ENCODE measurements around the gene ABLIM1. TPM values are rescaled to one million over a fixed set of nuclear protein-coding genes. Genes with fewer than 3 reads are reported as not detected.

The ABLIM1 gene
- total and polyA plus RNA-seq, 2 of the 13 experiments (the other 11 are each of a cell fraction or from before 2014, with no cell fraction given), result 59.4 to 92.7 TPM

DNA sequence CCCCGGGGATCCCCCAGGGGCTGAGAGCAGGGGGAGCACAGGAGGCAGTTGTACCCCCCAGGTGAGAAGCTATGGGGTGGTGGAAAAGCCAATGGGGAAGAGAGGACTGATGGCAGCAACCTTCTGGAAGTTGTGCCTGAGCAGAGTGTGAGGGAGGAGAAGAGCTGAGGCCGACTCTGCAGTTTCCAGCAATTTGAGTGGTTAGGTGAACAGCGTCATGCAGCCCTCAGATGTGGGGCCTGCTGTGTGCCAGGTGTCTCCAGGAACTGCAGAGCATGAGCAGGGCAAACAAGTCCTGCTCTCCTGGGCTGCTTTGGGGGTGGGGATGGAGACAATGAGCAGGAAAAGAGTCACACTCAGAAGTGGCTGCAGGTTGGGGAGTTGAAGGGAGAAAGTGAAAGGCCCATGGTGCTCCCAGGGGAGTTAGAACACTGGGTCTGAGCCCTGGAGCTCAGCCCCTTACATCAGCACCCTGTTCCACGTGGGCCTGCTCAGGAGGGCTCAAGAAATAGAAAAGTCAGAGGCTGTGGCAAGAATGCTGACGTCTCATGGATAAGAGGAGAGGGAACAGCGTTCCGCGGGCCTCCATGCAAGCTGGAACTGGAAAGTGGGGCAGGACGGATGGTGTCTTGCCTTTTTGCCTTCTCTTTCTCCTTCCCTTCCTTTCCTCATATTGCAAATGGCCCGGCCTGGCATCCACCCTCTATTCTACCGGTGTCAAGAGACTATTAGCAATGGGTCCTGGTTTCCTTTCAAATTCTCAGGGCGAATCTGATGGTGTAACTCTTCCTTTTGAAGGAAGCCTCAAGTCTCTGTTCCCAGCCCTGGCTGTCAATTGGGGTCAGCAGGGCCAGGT is 249.7 kb downstream of the ABLIM1 start:
- in situ Hi-C loops (cut with HindIII; ENCODE audit: extremely low pct_ligation_motif_present, low pct_unique_long_range_greater_than_20kb) (no loop called here), intact Hi-C loops (cut with micrococcal nuclease; ENCODE audit: unreplicated experiment) (no loop called here)
- H3K36me3 ChIP-seq (replicated peaks in 1 of 2; ENCODE audit: control insufficient read depth in 1 of 2, insufficient read depth in 2 of 2, low read length in 2 of 2), result no peaks in the 10 kb centered on the region
- POLR2A ChIA-PET, result no interaction called here
- no peak overlapping the region for H3K9ac ChIP-seq (ENCODE audit: insufficient read depth, low read depth, low read length)
- H3K9me3 ChIP-seq (ENCODE audit: low read length), result no peaks in the 10 kb centered on the region
- TF ChIP-seq ZNF274 (CRISPR knock-in tag; IDR thresholded peaks at IDR 0.05) (no peak), ZNF329 (CRISPR knock-in tag; IDR thresholded peaks at IDR 0.05; ENCODE audit: low read depth) (no peak)
- H3K4me1 ChIP-seq (ENCODE audit: insufficient read depth, low read length), result no peaks in the 10 kb centered on the region
- DNase-seq (ENCODE audit: low spot score) (no peak), FAIRE-seq (no peak), ATAC-seq (no peak)
- no peak overlapping the region for H3K4me3 ChIP-seq (replicated peaks in 1 of 3; ENCODE audit: insufficient read depth in 1 of 3, low read depth in 2 of 3, low read length in 3 of 3)
- H2AFZ ChIP-seq (ENCODE audit: low read length), result no peak overlapping the region
- no TSS peak for BruUV-seq (replicated peaks)
- peaks cover 11 to 40% of the 10 kb centered on the region in 2 experiments; a peak in 4 of 5 replicates for H3K27me3 ChIP-seq (ENCODE audit: control insufficient read depth in 1 of 2, insufficient read depth in 2 of 2, low read length in 2 of 2)
- H3K79me2 ChIP-seq (ENCODE audit: insufficient read depth, low read length), result no peaks in the 10 kb centered on the region
- no peaks in the 10 kb centered on the region for H4K20me1 ChIP-seq (ENCODE audit: insufficient read depth, low read length)
- WGBS (ENCODE audit: low lambda C conversion rate), result 40% methylated on average over 12 of the region's 12 CpGs
- CTCF ChIA-PET (ENCODE audit: low intra/inter-chr PET ratio, low total read pairs), result no interaction called here
- no peak overlapping the region for H3K27ac ChIP-seq (ENCODE audit: extremely low read length, insufficient read depth, low read length)
- H3K4me2 ChIP-seq (ENCODE audit: low read depth, low read length), result no peak overlapping the region

DNA sequence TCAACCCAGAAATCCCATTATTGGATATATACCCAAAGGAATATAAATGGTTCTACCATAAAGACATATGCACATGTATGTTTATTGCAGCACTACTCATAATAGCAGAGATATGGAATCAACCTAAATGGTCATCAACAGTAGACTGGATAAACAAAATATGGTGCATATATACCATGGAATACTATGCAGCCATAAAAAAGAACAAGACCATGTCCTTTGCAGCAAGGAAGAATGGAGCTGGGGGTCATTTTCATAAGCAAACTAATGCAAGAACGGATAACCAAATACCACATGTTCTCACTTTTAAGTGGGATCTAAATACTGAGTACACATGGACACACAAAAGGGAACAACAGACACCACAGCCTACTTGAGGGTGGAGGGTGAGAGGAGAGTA is 251.6 kb downstream of the ABLIM1 start:
- Histone ChIP-seq H3K79me2 (ENCODE audit: insufficient read depth, low read length) (no peaks in the 10 kb centered on the region), H3K27ac (ENCODE audit: extremely low read length, insufficient read depth, low read length) (no peak overlapping the region), H3K36me3 (replicated peaks in 1 of 2; ENCODE audit: control insufficient read depth in 1 of 2, insufficient read depth in 2 of 2, low read length in 2 of 2) (no peaks in the 10 kb centered on the region), H3K4me1 (ENCODE audit: insufficient read depth, low read length) (no peaks in the 10 kb centered on the region), H3K9ac (ENCODE audit: insufficient read depth, low read depth, low read length) (no peak overlapping the region), H3K4me3 (replicated peaks in 1 of 3; ENCODE audit: insufficient read depth in 1 of 3, low read depth in 2 of 3, low read length in 3 of 3) (no peak overlapping the region), H3K4me2 (ENCODE audit: low read depth, low read length) (no peak overlapping the region), H3K9me3 (ENCODE audit: low read length) (no peaks in the 10 kb centered on the region), H2AFZ (ENCODE audit: low read length) (no peak overlapping the region), H3K27me3 (ENCODE audit: control insufficient read depth in 1 of 2, insufficient read depth in 2 of 2, low read length in 2 of 2) (peaks cover 16 to 57% of the 10 kb centered on the region in 2 experiments), H4K20me1 (ENCODE audit: insufficient read depth, low read length) (no peaks in the 10 kb centered on the region)
- DNase-seq (ENCODE audit: low spot score), result no peak
- CTCF ChIA-PET (ENCODE audit: low intra/inter-chr PET ratio, low total read pairs), result no interaction called here
- intact Hi-C loops (cut with micrococcal nuclease; ENCODE audit: unreplicated experiment), result no loop called here
- in situ Hi-C loops (cut with HindIII; ENCODE audit: extremely low pct_ligation_motif_present, low pct_unique_long_range_greater_than_20kb), result no loop called here
- no TSS peak for BruUV-seq (replicated peaks)
- no peak for ATAC-seq
- POLR2A ChIA-PET, result no interaction called here
- TF ChIP-seq ZNF30 (CRISPR knock-in tag; IDR thresholded peaks at IDR 0.05) (no peak), MZF1 (CRISPR knock-in tag; IDR thresholded peaks at IDR 0.05; ENCODE audit: borderline replicate concordance) (no peak), ZNF256 (CRISPR knock-in tag; conservative IDR thresholded peaks at IDR 0.05) (no peak), NFIB (CRISPR knock-in tag; IDR thresholded peaks at IDR 0.05; ENCODE audit: borderline replicate concordance) (no peak), ZIK1 (CRISPR knock-in tag; IDR thresholded peaks at IDR 0.05; ENCODE audit: borderline replicate concordance, low read depth) (no peak), MAFF (IDR thresholded peaks at IDR 0.05; ENCODE audit: low read depth, low read length) (no peak)
- TF ChIP-seq, protein P1, sequence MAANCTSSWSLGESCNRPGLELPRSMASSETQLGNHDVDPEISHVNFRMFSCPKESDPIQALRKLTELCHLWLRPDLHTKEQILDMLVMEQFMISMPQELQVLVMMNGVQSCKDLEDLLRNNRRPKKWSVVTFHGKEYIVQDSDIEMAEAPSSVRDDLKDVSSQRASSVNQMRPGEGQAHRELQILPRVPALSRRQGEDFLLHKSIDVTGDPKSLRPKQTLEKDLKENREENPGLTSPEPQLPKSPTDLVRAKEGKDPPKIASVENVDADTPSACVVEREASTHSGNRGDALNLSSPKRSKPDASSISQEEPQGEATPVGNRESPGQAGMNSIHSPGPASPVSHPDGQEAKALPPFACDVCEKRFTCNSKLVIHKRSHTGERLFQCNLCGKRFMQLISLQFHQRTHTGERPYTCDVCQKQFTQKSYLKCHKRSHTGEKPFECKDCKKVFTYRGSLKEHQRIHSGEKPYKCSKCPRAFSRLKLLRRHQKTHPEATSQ (CRISPR knock-in tag; IDR thresholded peaks at IDR 0.05; ENCODE audit: borderline replicate concordance), result no peak
- TF ChIP-seq, protein P2, sequence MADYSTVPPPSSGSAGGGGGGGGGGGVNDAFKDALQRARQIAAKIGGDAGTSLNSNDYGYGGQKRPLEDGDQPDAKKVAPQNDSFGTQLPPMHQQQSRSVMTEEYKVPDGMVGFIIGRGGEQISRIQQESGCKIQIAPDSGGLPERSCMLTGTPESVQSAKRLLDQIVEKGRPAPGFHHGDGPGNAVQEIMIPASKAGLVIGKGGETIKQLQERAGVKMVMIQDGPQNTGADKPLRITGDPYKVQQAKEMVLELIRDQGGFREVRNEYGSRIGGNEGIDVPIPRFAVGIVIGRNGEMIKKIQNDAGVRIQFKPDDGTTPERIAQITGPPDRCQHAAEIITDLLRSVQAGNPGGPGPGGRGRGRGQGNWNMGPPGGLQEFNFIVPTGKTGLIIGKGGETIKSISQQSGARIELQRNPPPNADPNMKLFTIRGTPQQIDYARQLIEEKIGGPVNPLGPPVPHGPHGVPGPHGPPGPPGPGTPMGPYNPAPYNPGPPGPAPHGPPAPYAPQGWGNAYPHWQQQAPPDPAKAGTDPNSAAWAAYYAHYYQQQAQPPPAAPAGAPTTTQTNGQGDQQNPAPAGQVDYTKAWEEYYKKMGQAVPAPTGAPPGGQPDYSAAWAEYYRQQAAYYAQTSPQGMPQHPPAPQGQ (CRISPR knock-in tag; IDR thresholded peaks at IDR 0.05; ENCODE audit: borderline replicate concordance), result no peak
- TF ChIP-seq, protein P3, sequence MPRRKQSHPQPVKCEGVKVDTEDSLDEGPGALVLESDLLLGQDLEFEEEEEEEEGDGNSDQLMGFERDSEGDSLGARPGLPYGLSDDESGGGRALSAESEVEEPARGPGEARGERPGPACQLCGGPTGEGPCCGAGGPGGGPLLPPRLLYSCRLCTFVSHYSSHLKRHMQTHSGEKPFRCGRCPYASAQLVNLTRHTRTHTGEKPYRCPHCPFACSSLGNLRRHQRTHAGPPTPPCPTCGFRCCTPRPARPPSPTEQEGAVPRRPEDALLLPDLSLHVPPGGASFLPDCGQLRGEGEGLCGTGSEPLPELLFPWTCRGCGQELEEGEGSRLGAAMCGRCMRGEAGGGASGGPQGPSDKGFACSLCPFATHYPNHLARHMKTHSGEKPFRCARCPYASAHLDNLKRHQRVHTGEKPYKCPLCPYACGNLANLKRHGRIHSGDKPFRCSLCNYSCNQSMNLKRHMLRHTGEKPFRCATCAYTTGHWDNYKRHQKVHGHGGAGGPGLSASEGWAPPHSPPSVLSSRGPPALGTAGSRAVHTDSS (CRISPR knock-in tag; conservative IDR thresholded peaks at IDR 0.05), result no peak
- 21% methylated on average over 1 of the region's 1 CpG for WGBS (ENCODE audit: low lambda C conversion rate)
- FAIRE-seq, result no peak

All from HepG2 (cell line).